ENCODE measurements around the gene RPP25L.
A peak's percentile ranks its signal among the peaks of the same experiment; 100 is the strongest.

The RPP25L gene

DNA sequence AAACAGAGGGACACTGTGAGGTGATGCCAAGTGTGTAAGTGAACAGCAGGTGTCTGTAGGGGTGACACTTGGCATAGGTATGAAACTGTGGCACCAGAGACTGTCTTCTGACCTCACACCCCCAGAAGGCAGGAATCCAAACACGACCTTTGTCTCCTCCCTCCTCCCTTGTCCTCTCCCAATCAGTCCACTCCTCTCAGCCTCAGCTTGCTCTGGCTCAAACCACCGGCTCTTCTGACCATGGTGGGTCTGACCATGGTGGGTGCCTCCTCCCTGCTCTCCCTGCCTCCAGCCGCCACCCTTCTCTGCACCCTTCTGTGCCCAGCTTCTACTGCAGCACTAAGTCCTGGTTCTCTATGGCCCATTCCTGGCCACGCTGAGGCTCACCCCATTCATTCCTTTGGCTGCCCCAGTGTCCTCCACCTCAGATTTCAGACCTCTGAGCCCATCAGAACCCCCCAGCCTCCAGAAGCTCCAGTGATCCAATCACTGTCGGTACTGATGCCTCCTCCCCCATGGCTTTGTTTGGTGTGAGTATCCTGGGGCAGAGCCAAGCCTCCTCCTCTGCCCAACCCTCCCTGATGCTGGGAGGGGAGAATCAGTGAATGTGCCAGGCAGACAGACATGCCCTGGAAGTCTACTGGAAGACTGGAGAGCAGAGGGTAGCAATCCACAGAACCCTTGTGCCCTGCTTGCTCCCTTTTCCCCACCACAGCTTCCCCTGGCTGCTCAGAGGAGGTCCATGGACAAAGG lies 18.7 kb upstream of the RPP25L start:
- Histone ChIP-seq H3K27ac (replicated peaks) (no peak overlapping the region), H3K27me3 (ENCODE audit: insufficient read depth, poor library complexity, severe bottlenecking) (peaks cover 41% of the 10 kb centered on the region), H3K4me3 (replicated peaks; ENCODE audit: insufficient read depth, low read length) (no peak overlapping the region)
- DNase-seq (ENCODE audit: low read depth in 1 of 2, low spot score in 1 of 2) = no peak
- TF ChIP-seq POLR2AphosphoS5 (IDR thresholded peaks at IDR 0.05; ENCODE audit: low read depth) = no peak
- TF ChIP-seq, protein P1, sequence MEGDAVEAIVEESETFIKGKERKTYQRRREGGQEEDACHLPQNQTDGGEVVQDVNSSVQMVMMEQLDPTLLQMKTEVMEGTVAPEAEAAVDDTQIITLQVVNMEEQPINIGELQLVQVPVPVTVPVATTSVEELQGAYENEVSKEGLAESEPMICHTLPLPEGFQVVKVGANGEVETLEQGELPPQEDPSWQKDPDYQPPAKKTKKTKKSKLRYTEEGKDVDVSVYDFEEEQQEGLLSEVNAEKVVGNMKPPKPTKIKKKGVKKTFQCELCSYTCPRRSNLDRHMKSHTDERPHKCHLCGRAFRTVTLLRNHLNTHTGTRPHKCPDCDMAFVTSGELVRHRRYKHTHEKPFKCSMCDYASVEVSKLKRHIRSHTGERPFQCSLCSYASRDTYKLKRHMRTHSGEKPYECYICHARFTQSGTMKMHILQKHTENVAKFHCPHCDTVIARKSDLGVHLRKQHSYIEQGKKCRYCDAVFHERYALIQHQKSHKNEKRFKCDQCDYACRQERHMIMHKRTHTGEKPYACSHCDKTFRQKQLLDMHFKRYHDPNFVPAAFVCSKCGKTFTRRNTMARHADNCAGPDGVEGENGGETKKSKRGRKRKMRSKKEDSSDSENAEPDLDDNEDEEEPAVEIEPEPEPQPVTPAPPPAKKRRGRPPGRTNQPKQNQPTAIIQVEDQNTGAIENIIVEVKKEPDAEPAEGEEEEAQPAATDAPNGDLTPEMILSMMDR (IDR thresholded peaks at IDR 0.05; ENCODE audit: insufficient read depth, low read length) = no peak
- no peak for TF ChIP-seq SPI1 (IDR thresholded peaks at IDR 0.05; ENCODE audit: borderline replicate concordance, low read depth)
- TF ChIP-seq GABPA (IDR thresholded peaks at IDR 0.05; ENCODE audit: low read depth) = no peak
- TF ChIP-seq, protein P2, sequence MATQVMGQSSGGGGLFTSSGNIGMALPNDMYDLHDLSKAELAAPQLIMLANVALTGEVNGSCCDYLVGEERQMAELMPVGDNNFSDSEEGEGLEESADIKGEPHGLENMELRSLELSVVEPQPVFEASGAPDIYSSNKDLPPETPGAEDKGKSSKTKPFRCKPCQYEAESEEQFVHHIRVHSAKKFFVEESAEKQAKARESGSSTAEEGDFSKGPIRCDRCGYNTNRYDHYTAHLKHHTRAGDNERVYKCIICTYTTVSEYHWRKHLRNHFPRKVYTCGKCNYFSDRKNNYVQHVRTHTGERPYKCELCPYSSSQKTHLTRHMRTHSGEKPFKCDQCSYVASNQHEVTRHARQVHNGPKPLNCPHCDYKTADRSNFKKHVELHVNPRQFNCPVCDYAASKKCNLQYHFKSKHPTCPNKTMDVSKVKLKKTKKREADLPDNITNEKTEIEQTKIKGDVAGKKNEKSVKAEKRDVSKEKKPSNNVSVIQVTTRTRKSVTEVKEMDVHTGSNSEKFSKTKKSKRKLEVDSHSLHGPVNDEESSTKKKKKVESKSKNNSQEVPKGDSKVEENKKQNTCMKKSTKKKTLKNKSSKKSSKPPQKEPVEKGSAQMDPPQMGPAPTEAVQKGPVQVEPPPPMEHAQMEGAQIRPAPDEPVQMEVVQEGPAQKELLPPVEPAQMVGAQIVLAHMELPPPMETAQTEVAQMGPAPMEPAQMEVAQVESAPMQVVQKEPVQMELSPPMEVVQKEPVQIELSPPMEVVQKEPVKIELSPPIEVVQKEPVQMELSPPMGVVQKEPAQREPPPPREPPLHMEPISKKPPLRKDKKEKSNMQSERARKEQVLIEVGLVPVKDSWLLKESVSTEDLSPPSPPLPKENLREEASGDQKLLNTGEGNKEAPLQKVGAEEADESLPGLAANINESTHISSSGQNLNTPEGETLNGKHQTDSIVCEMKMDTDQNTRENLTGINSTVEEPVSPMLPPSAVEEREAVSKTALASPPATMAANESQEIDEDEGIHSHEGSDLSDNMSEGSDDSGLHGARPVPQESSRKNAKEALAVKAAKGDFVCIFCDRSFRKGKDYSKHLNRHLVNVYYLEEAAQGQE (IDR thresholded peaks at IDR 0.05; ENCODE audit: insufficient replicate concordance, low read depth) = no peak

DNA sequence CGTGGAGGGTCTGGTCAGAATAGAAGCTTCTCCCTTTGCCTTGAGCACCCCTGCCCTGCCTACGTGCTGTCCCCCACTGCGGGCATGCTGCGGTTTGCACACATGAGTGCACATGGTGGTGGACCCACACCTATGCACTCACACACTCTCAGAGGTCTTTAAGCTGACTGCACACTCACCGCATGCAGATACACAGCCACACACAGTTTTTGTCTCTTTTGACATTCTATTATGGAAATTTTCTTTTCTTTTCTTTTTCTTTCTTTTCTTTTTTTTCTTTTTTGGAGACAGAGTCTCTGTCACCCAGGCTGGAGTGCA lies 17.6 kb upstream of the RPP25L start:
- no peak for DNase-seq (ENCODE audit: low read depth in 1 of 2, low spot score in 1 of 2)
- TF ChIP-seq POLR2AphosphoS5 (IDR thresholded peaks at IDR 0.05; ENCODE audit: low read depth) = no peak
- TF ChIP-seq, protein P2 (IDR thresholded peaks at IDR 0.05; ENCODE audit: insufficient replicate concordance, low read depth) = no peak
- TF ChIP-seq, protein P1 (IDR thresholded peaks at IDR 0.05; ENCODE audit: insufficient read depth, low read length) = no peak
- TF ChIP-seq SPI1 (IDR thresholded peaks at IDR 0.05; ENCODE audit: borderline replicate concordance, low read depth) = no peak
- no peak for TF ChIP-seq GABPA (IDR thresholded peaks at IDR 0.05; ENCODE audit: low read depth)
- H3K27me3 ChIP-seq (ENCODE audit: insufficient read depth, poor library complexity, severe bottlenecking) = peaks cover 50% of the 10 kb centered on the region
- H3K27ac ChIP-seq (replicated peaks) = no peak overlapping the region
- no peak overlapping the region for H3K4me3 ChIP-seq (replicated peaks; ENCODE audit: insufficient read depth, low read length)

DNA sequence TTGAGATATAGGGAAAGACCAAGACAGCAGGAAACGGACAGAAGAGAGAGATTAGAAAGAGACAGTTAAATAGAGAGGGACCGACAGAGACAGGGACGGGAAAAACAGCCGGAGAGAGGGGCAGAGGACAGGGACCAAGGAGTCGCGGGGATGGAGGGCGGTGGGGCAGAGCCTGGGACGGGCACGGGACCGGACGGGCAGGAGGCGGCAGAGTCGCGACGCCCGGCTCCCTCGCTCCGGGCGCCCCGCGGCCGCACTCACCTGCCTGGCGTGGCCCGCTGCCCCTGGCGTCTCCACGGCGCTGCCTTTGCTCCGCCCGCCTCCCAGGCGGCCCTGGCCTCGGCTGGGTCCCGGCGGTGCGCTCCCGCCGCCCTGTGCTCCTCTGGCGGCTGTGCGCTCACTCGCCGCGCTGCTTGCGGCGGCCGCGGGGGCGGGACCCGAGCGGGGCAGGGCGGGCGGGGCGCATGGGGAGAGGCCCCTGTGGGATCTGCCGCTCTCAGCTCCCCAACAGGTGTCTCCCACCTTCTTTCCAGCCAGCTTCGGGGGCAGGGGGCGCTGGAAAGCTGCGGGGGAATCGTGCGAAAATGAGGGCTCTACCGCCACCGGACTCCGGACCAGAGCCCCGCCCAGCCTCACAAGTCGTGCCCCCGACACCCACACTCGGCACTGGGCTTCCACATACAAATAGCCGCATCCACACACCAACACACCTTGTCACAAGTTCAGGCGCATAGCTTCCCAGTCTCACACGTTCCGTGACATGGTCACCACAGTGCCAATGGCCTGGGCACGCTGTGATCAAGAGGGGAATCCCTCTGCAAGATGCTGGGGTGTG lies 17.0 kb upstream of the RPP25L start, which contains the start of gene ARID3C:
TSS of gene ARID3C (minus strand) at position 411 of the 835 bp plus-strand sequence. CDS start 1,052 bp downstream, outside the sequence.
- no peak for TF ChIP-seq GABPA (IDR thresholded peaks at IDR 0.05; ENCODE audit: low read depth)
- TF ChIP-seq POLR2AphosphoS5 (IDR thresholded peaks at IDR 0.05; ENCODE audit: low read depth) = no peak
- TF ChIP-seq, protein P1 (IDR thresholded peaks at IDR 0.05; ENCODE audit: insufficient read depth, low read length) = no peak
- no peak for TF ChIP-seq SPI1 (IDR thresholded peaks at IDR 0.05; ENCODE audit: borderline replicate concordance, low read depth)
- TF ChIP-seq, protein P2 (IDR thresholded peaks at IDR 0.05; ENCODE audit: insufficient replicate concordance, low read depth) = no peak
- H3K4me3 ChIP-seq (replicated peaks; ENCODE audit: insufficient read depth, low read length) = peak within 1 kb of the TSS; percentile 21
- no peak within 1 kb of the TSS for H3K27ac ChIP-seq (replicated peaks)
- H3K27me3 ChIP-seq (ENCODE audit: insufficient read depth, poor library complexity, severe bottlenecking) = peaks cover 55% of the 10 kb centered on the region
- DNase-seq (ENCODE audit: low read depth in 1 of 2, low spot score in 1 of 2) = no peak
